ENCODE data around the gene TTC28. TPM values are rescaled to one million over a fixed set of nuclear protein-coding genes. Genes with fewer than 3 reads are reported as not detected.

Gene TTC28
- total RNA-seq, 1 donor from 2014 or later, result 65.4 TPM

- H3K27me3 Mint-ChIP-seq (ENCODE audit: low read depth), result no peaks in the 10 kb centered on the region
Measured at GRCh38 chr22:28488825-28489224, 190.8 kb downstream of the TTC28 start.

GRCh38 chr22:28484662-28485061 lies 195.0 kb downstream of the TTC28 start:
- H3K9me3 Mint-ChIP-seq, result no peaks in the 10 kb centered on the region
- no peak overlapping the region for H3K4me3 Mint-ChIP-seq
- H3K27me3 Mint-ChIP-seq (ENCODE audit: low read depth), result no peaks in the 10 kb centered on the region
- no peak for TF ChIP-seq CTCF (conservative IDR thresholded peaks at IDR 0.05)
- no peaks in the 10 kb centered on the region for H3K36me3 Mint-ChIP-seq (ENCODE audit: low read depth)
- no peak overlapping the region for H3K27ac Mint-ChIP-seq (ENCODE audit: unreplicated experiment)
- H3K4me1 Mint-ChIP-seq, result peaks cover 6% of the 10 kb centered on the region
- DNase-seq (ENCODE audit: low read depth, low spot score), result no peak

More at GRCh38 chr22:28488825-28489224, 190.8 kb downstream of the TTC28 start:
- DNase-seq (ENCODE audit: low read depth, low spot score), result no peak
- Mint-ChIP-seq H3K27ac (ENCODE audit: unreplicated experiment) (no peak overlapping the region), H3K9me3 (no peaks in the 10 kb centered on the region), H3K36me3 (ENCODE audit: low read depth) (peaks cover 4% of the 10 kb centered on the region), H3K4me3 (no peak overlapping the region), H3K4me1 (no peaks in the 10 kb centered on the region)
- TF ChIP-seq CTCF (conservative IDR thresholded peaks at IDR 0.05), result no peak

- Mint-ChIP-seq H3K4me1 (peaks cover 6% of the 10 kb centered on the region), H3K9me3 (no peaks in the 10 kb centered on the region), H3K27me3 (ENCODE audit: low read depth) (no peaks in the 10 kb centered on the region), H3K27ac (ENCODE audit: unreplicated experiment) (no peak overlapping the region), H3K36me3 (ENCODE audit: low read depth) (no peaks in the 10 kb centered on the region), H3K4me3 (no peak overlapping the region)
- TF ChIP-seq CTCF (conservative IDR thresholded peaks at IDR 0.05), result no peak
- DNase-seq (ENCODE audit: low read depth, low spot score), result no peak
Measured at GRCh38 chr22:28481725-28482124, 197.9 kb downstream of the TTC28 start.

GRCh38 chr22:28480000-28480715 lies 199.5 kb downstream of the TTC28 start:
- Mint-ChIP-seq H3K27me3 (ENCODE audit: low read depth) (no peaks in the 10 kb centered on the region), H3K27ac (ENCODE audit: unreplicated experiment) (no peak overlapping the region), H3K36me3 (ENCODE audit: low read depth) (no peaks in the 10 kb centered on the region), H3K9me3 (no peaks in the 10 kb centered on the region), H3K4me3 (no peak overlapping the region), H3K4me1 (peaks cover 6% of the 10 kb centered on the region)
- no peak for TF ChIP-seq CTCF (conservative IDR thresholded peaks at IDR 0.05)
- DNase-seq (ENCODE audit: low read depth, low spot score), result no peak

GRCh38 chr22:28478564-28478963 lies 201.1 kb downstream of the TTC28 start:
- H3K4me1 Mint-ChIP-seq, result peaks cover 6% of the 10 kb centered on the region
- H3K4me3 Mint-ChIP-seq, result no peak overlapping the region
- TF ChIP-seq CTCF (conservative IDR thresholded peaks at IDR 0.05), result no peak
- H3K27me3 Mint-ChIP-seq (ENCODE audit: low read depth), result no peaks in the 10 kb centered on the region
- H3K27ac Mint-ChIP-seq (ENCODE audit: unreplicated experiment), result no peak overlapping the region
- H3K36me3 Mint-ChIP-seq (ENCODE audit: low read depth), result no peaks in the 10 kb centered on the region
- no peak for DNase-seq (ENCODE audit: low read depth, low spot score)
- H3K9me3 Mint-ChIP-seq, result no peaks in the 10 kb centered on the region
